Measurements from ENCODE around the gene PITPNM3. TPM values are rescaled to one million over a fixed set of nuclear protein-coding genes. Genes with fewer than 3 reads are reported as not detected.
A peak's percentile ranks its signal among the peaks of the same experiment; 100 is the strongest.

PITPNM3 gene
- polyA plus RNA-seq, 3 donors, result 0.29 TPM; not detected in 2

DNA sequence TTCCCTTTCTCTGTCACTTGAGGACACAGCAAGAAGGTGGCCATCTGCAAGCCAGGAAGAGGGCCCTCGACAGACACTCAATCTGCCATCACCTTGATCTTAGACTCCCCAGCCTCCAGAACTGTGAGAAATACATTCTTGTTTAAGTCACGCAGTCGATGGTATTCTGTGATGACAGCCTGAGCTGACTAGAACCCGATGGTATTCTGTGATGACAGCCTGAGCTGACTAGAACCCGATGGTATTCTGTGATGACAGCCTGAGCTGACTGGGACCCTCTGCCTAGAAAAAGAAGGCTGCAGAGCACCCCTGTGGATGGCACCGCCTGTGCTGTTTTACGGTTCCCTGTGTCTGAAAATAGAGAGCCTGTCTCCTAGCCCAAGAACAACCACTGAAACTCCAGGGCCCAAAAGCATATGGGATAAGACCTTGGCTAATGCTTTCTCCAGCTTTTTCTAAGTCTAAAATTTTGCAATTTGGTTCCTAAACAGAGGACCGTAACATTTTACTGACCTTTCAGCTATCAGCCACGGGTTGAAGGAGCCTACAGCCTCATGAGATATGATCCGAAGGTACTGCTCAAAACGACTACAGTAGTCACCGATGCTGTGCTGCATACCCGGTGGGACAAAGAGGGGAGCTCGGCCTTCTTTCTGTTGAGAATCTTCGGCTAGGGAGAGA is 33.1 kb upstream of the PITPNM3 start:
- H3K9ac ChIP-seq (ENCODE audit: insufficient read depth, low read length, poor library complexity, severe bottlenecking), result no peak overlapping the region
- H3K36me3 ChIP-seq (replicated peaks in 1 of 2; ENCODE audit: control insufficient read depth in 1 of 2, insufficient read depth in 2 of 2, low read length in 2 of 2), result peaks cover 65 to 92% of the 10 kb centered on the region in 2 donors
- peak overlapping the region in 1 of 2 donors; percentile 7 for H3K27ac ChIP-seq (ENCODE audit: low read depth in 1 of 2, low read length in 2 of 2)
- H3K4me2 ChIP-seq (replicated peaks; ENCODE audit: extremely low read depth, low read length, poor library complexity, severe bottlenecking), result no peak overlapping the region
- Mint-ChIP-seq H3K27ac (peak overlapping the region in 2 of 7 donors; percentile 44 to 66), H3K4me3 (no peak overlapping the region), H3K36me3 (peaks cover 76 to 88% of the 10 kb centered on the region in 2 donors), H3K27me3 (ENCODE audit: low read depth in 3 of 3) (peaks cover 0 to 1% (median 0%) of the 10 kb centered on the region in 3 donors), H3K9me3 (peaks cover 6 to 13% (median 11%) of the 10 kb centered on the region in 7 donors), H3K4me1 (peaks cover 10% of the 10 kb centered on the region)
- H3K27me3 ChIP-seq (ENCODE audit: control insufficient read depth in 2 of 2, insufficient read depth in 2 of 2, low read length in 2 of 2), result no peaks in the 10 kb centered on the region
- intact Hi-C loops (cut with micrococcal nuclease), result no loop called here
- peaks cover 5 to 20% of the 10 kb centered on the region in 2 donors for H3K9me3 ChIP-seq (replicated peaks in 1 of 2; ENCODE audit: control insufficient read depth in 1 of 2, insufficient read depth in 1 of 2, low read length in 2 of 2)
- WGBS (ENCODE audit: insufficient coverage), result 97% methylated on average over 8 of the region's 15 CpGs
- H3K4me1 ChIP-seq (ENCODE audit: control insufficient read depth in 1 of 2, insufficient read depth in 2 of 2, low read length in 2 of 2), result no peaks in the 10 kb centered on the region
- no peak overlapping the region for H2AFZ ChIP-seq (ENCODE audit: insufficient read depth, low read depth, low read length, poor library complexity, severe bottlenecking)
- H4K20me1 ChIP-seq (ENCODE audit: insufficient read depth, low read length), result no peaks in the 10 kb centered on the region
- H3K4me3 ChIP-seq (replicated peaks in 1 of 3; ENCODE audit: low read depth in 2 of 3, low read length in 3 of 3), result no peak overlapping the region
- DNase-seq, result no peak
- H3K79me2 ChIP-seq (ENCODE audit: insufficient read depth, low read length), result no peaks in the 10 kb centered on the region
- TF ChIP-seq, protein P1, sequence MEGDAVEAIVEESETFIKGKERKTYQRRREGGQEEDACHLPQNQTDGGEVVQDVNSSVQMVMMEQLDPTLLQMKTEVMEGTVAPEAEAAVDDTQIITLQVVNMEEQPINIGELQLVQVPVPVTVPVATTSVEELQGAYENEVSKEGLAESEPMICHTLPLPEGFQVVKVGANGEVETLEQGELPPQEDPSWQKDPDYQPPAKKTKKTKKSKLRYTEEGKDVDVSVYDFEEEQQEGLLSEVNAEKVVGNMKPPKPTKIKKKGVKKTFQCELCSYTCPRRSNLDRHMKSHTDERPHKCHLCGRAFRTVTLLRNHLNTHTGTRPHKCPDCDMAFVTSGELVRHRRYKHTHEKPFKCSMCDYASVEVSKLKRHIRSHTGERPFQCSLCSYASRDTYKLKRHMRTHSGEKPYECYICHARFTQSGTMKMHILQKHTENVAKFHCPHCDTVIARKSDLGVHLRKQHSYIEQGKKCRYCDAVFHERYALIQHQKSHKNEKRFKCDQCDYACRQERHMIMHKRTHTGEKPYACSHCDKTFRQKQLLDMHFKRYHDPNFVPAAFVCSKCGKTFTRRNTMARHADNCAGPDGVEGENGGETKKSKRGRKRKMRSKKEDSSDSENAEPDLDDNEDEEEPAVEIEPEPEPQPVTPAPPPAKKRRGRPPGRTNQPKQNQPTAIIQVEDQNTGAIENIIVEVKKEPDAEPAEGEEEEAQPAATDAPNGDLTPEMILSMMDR (IDR thresholded peaks at IDR 0.05), result no peak

DNA sequence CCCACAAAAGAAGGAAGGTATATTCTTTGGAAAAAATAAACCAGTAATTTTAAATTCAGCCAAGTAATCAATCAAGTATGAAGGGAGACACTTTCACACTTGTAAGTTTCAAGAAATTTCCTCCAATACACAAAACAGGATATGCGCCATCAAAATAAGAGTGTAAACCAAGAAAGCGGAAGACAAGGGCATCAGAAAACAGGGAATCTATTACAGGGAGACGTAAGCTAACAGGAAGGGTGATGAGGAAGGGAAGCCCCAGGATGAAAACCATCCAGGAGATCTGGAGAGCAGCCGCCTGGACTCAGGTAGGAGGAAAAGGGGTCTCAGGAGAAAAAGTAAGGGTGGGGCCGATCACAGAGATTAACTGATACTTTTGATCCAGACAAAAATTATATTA is 31.8 kb upstream of the PITPNM3 start:
- Histone ChIP-seq H4K20me1 (ENCODE audit: insufficient read depth, low read length) (no peaks in the 10 kb centered on the region), H3K27me3 (ENCODE audit: control insufficient read depth in 2 of 2, insufficient read depth in 2 of 2, low read length in 2 of 2) (no peaks in the 10 kb centered on the region), H3K4me2 (replicated peaks; ENCODE audit: extremely low read depth, low read length, poor library complexity, severe bottlenecking) (no peak overlapping the region), H3K9me3 (replicated peaks in 1 of 2; ENCODE audit: control insufficient read depth in 1 of 2, insufficient read depth in 1 of 2, low read length in 2 of 2) (peaks cover 5 to 20% of the 10 kb centered on the region in 2 donors), H3K9ac (ENCODE audit: insufficient read depth, low read length, poor library complexity, severe bottlenecking) (no peak overlapping the region), H3K27ac (ENCODE audit: low read depth in 1 of 2, low read length in 2 of 2) (no peak overlapping the region), H3K4me1 (ENCODE audit: control insufficient read depth in 1 of 2, insufficient read depth in 2 of 2, low read length in 2 of 2) (no peaks in the 10 kb centered on the region), H3K79me2 (ENCODE audit: insufficient read depth, low read length) (no peaks in the 10 kb centered on the region), H3K4me3 (replicated peaks in 1 of 3; ENCODE audit: low read depth in 2 of 3, low read length in 3 of 3) (no peak overlapping the region), H2AFZ (ENCODE audit: insufficient read depth, low read depth, low read length, poor library complexity, severe bottlenecking) (no peak overlapping the region), H3K36me3 (replicated peaks in 1 of 2; ENCODE audit: control insufficient read depth in 1 of 2, insufficient read depth in 2 of 2, low read length in 2 of 2) (peaks cover 68 to 92% of the 10 kb centered on the region in 2 donors)
- intact Hi-C loops (cut with micrococcal nuclease), result no loop called here
- DNase-seq, result no peak
- Mint-ChIP-seq H3K36me3 (peaks cover 81 to 92% of the 10 kb centered on the region in 2 donors), H3K4me1 (peaks cover 10% of the 10 kb centered on the region), H3K4me3 (no peak overlapping the region), H3K9me3 (peaks cover 6 to 17% (median 13%) of the 10 kb centered on the region in 7 donors), H3K27ac (peak overlapping the region in 1 of 7 donors; percentile 13), H3K27me3 (ENCODE audit: low read depth in 3 of 3) (peaks cover 0 to 1% (median 0%) of the 10 kb centered on the region in 3 donors)
- TF ChIP-seq, protein P1 (IDR thresholded peaks at IDR 0.05), result no peak
- 100% methylated on average over 4 of the region's 5 CpGs for WGBS (ENCODE audit: insufficient coverage)
